HG03280 (cell line): Measurements from ENCODE around the gene RHEB.
A peak's percentile ranks its signal among the peaks of the same experiment; 100 is the strongest.

Experiments used
- ATAC-seq: cut with Tn5 transposase; IDR thresholded peaks from one replicate; pipeline ENCODE4 v1.9.1; 2021; ENCODE audit warnings: mild to moderate bottlenecking, moderate library complexity; ENCODE audit not compliant: unreplicated experiment

RHEB gene

GRCh38 chr7:151435103-151435916 is 84.4 kb downstream of the RHEB start:
- no peak for ATAC-seq

GRCh38 chr7:151434549-151434948 is 85.1 kb downstream of the RHEB start:
- ATAC-seq = no peak

GRCh38 chr7:151433721-151434400 is 85.8 kb downstream of the RHEB start:
- ATAC-seq = no peak

GRCh38 chr7:151432658-151433521 is 86.8 kb downstream of the RHEB start:
- peak; percentile 65 for ATAC-seq

DNA sequence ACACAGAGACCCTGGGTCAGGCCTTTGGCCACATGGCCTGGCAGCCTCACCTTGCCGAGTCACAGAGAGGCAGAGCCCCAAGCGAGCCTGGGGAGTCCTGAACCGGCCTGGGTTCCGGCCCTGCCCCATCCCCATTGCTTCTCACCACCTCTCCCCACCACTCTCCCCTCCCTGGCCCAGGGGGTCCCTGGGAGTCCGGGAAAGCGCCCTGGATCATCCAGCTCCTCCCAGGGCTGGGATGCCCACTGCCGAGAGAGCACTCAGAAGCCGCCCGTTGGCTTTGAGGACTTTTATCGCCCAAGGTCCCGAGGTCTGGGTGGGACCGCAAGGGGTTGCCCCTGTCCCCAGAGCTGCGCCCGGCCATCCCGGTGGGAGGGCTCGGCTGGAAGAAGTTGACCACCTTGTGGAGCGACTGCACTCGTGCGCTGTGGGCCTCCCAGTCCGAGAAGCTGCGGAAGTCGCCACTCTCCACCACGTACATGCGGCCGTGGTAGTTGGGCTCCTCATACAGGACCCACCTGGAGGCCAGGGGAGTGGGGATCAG is 87.9 kb downstream of the RHEB start:
- ATAC-seq = no peak

DNA sequence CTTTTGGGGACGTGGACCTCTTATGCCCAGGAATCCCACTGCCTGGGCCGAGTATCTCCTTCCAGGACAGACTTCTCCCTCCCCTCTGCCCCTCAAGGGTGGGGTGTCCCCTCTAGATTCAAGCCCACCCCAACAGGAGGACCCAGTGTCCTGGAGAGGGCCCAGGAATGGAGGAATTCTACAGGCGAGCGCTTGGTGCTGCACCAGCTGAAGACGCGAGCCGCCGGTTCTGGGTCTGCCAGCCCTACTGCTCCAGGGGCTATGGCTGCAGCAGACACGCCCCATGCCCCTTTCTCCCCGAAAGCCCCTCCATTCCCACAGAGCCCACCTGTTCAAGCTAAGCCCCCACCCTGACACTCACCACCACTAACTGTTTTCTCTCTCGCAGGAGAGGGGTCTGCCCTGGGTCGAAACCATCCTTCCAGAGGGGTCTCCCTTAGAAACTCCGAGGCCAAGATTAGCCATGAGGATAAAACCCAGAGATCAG is 88.4 kb downstream of the RHEB start:
- ATAC-seq = no peak

- no peak for ATAC-seq
Measured at GRCh38 chr7:151430391-151431205, 89.1 kb downstream of the RHEB start.

- ATAC-seq = no peak
Measured at GRCh38 chr7:151429560-151430331, 89.9 kb downstream of the RHEB start.

DNA sequence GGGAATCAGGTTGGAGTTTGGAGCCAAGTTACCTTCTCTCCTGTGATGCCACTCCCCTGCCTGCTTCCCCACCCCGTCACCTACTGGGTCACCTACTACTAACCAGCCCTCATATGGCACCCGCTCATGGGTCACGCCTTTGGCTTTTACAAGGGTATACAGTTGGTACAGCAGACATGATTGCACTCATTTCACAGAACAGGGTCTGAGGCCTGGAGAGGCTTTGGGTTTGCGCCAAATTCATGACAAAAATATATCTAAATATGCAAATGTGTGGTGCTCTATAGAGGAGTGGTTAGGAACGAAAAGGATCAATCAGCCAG is 90.5 kb downstream of the RHEB start:
- no peak for ATAC-seq

DNA sequence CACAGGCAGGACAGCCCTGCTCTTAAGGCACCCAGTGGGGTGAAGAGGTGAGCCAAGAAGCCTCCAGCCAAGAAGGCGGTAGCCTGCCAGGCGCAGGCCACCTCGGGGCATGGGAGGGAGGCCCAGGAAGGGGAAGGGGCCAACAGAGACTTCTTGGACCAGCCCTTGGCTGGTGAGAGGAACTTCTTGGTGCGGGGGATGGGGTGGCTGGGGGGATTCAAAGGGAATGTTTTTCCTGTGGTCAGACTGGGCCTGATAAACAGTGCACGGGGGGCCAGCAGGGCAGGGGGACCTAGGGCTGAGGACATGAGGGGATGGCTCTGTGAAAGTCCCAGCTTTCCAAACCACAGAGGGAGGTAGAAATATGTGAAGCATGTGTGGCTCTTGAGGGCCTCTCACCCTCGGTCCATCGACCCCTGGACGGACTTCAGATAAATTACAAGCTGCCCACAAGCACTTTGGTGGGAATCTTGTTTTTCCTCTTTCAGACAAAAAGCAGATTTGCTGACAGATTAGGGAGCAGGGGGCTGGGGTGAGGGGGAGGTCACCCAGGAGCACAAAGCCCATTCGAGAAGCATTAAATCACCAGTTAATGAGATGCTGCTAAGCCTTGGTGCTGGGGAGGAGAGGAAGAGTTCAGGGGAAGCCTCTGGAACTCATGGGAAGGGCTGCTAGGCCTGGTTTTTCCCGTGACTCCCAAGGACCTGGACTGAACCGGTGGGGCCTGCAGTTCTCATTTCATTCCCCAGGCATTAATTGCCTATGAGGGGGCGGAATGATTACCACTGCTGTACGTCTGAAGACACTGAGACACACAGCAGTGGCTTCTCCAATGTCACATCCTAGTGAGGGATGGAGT is 91.1 kb downstream of the RHEB start:
- ATAC-seq = no peak

DNA sequence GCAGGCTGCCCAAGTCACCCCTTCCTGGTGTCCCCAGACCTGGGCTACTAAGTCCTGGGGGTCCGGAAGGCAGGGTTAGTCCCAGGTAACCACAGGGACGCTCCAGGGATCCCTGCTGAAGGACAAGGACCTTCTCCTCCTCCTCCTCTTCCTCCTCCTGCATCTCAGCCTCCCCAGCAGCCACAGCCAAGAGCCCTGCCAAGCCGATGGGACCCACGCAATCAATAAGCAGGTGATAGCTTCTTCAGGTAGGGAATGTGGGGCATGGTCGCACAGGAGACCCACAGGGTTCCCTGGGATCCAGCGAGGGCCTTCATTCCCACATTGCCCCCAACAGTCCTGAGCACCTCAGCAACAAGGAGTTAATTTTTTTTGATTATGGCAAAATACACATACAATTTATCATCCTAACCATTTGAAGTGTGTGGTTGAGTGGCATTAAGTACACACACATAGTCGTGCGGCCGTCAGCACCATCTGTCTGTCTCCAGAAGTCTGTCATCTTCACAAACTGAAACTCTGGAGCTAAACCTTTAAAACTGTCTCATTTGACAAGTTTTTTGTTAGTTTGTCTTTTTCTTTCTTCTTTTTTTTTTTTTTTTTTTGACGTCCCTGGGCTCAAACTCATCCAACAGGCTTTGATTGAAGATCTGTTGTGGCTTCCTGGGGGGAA is 91.9 kb downstream of the RHEB start:
- no peak for ATAC-seq

GRCh38 chr7:151426904-151427704 is 92.6 kb downstream of the RHEB start:
- no peak for ATAC-seq

DNA sequence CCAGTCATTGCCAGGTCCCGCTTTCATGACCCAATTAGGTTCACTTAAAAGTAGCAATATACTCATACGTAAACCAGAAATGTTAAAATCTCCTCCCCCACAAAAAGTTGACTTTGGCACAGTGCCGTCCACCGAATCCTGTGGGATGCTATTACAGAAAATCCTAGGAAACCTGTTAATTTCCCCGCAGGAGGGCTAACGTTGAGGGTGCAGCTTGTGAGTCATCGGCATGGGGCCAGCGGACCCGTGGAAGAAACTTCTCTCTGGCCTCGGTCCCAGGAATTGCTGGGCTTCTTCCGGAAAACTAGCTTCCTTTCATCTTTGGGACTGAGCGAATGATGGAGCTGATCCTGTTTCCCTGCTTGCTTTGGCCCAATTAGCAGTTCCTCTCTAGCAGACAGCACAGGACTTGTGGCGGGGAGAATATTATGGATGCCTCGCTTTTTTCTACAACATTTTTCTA is 93.2 kb downstream of the RHEB start:
- no peak for ATAC-seq

DNA sequence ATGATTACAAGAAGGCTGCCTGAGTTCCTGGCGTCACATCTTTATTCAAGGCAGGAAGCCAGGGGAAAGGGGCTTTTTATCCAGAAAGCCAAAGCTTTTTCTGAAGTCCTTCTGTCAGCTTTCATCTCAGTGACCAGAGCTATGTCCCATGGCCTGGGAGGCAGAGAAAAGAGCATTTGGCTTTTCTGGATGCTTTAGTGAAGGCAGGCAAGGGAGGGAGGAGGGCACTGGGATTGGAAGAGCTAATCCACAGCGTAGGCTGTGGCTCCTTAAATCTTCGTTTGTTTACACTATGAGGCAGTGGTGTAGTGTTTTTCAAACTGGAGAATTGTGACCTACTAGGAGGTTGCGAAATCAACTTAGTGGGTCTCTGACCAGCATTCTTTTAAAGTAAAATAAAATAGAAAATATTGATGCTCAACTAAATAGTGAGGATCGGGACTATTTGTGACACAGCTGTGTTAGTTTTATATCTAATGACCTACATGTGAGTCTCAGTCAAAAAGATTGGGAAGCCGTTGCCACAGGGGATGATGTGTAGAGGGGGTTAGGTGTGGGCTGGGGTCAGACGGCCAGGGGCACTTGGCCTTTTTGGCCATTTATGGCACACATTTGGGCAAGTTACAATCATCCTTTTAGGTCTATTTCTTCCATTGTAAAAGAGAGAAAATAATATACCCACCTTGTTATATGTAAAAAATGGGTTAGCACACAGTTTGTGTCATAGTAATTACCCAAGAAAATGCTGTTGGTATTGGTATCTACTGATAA is 93.8 kb downstream of the RHEB start:
- ATAC-seq = no peak

- ATAC-seq = no peak
Measured at GRCh38 chr7:151424799-151425198, 94.9 kb downstream of the RHEB start.

GRCh38 chr7:151423936-151424335 is 95.8 kb downstream of the RHEB start:
- no peak for ATAC-seq
